H1 (cell line): Measurements from ENCODE around the gene TMEM154. TPM values are rescaled to one million over a fixed set of nuclear protein-coding genes. Genes with fewer than 3 reads are reported as not detected.

ENCODE experiments used
- CHD2 ChIP-seq: IDR thresholded peaks from 2 replicates; pipeline ENCODE4 v1.6.1; 2012; ENCODE audit warnings: low read length, improper control_type of control experiment
- PHF8 ChIP-seq: fragments of 200-600 bp; sonication (generic); conservative IDR thresholded peaks from 2 replicates; pipeline ENCODE4 v1.7.1; 2012; ENCODE audit warnings: low read depth, mild to moderate bottlenecking, inconsistent platforms, low read length, moderate library complexity
- SUZ12 ChIP-seq: fragments of 200-600 bp; sonication (generic); IDR thresholded peaks from 2 replicates; pipeline ENCODE4 v1.6.1; 2012; ENCODE audit warnings: mild to moderate bottlenecking, inconsistent platforms, low read length, moderate library complexity, mixed read lengths
- TCF12 ChIP-seq: IDR thresholded peaks from 2 replicates; pipeline ENCODE4 v1.6.1; 2011; ENCODE audit warnings: low read depth, mild to moderate bottlenecking, low read length
- polyA plus RNA-seq, 7 experiments: library from polyadenylated mRNA; depleted of rRNA in 3 of 7; stranded (reverse) in 5 of 7; unstranded in 2 of 7; fragments of >200 nt in 5 of 7; fragments of 200-250 nt in 2 of 7; gene quantifications; 1 replicate in 5 of 7; 2 replicates in 1 of 7; 4 replicates in 1 of 7; pipeline versions ENCODE4 v1.2.1 to v1.2.3, GENCODE V29; 2011 to 2013; ENCODE audit warnings: missing spikeins in 2 of 7, mixed read lengths in 2 of 7
- total RNA-seq: library from RNA; stranded (reverse); fragmentation: NEBNext Ultra II Directional; extraction: Animal tissue kit (Norgen Biotek cat#: 25700); gene quantifications from 2 replicates; pipeline ENCODE4 v1.2.1, GENCODE V29; 2021
- TF ChIP-seq, protein P1 (sequence below): fragments of 300-600 bp; sonication (generic); IDR thresholded peaks from 2 replicates; pipeline ENCODE4 v1.7.1; 2012; ENCODE audit warnings: low read length, moderate library complexity, mild to moderate bottlenecking, inconsistent platforms; ENCODE audit not compliant: insufficient replicate concordance
- TF ChIP-seq, protein P2 (sequence below): IDR thresholded peaks from 2 replicates; pipeline ENCODE4 v1.6.1; 2012; ENCODE audit warnings: low read length, inconsistent platforms

Gene TMEM154
- total and polyA plus RNA-seq, 2 of the 8 experiments (the other 6 are each of a cell fraction or from before 2014, with no cell fraction given) = 0.33 to 1.2 TPM

DNA sequence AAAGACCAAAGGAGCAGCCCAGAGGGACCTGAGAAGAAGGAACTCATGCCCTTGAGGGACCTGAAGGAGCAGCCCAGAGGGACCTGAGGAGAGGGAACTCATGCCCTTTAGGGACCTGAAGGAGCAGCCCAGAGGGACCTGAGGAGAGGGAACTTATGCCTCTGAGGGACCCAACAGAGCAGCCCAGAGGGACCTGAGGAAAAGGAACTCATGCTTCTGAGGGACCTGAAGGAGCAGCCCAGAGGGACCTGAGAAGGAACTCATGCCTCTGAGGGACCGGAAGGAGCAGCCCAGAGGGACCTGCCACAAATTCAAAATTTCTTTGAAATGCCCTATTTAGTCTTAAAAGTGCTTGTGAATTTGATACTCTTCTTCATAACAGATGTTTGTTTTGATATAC, 48.5 kb upstream of the TMEM154 start (continued):
- TF ChIP-seq, protein P1, sequence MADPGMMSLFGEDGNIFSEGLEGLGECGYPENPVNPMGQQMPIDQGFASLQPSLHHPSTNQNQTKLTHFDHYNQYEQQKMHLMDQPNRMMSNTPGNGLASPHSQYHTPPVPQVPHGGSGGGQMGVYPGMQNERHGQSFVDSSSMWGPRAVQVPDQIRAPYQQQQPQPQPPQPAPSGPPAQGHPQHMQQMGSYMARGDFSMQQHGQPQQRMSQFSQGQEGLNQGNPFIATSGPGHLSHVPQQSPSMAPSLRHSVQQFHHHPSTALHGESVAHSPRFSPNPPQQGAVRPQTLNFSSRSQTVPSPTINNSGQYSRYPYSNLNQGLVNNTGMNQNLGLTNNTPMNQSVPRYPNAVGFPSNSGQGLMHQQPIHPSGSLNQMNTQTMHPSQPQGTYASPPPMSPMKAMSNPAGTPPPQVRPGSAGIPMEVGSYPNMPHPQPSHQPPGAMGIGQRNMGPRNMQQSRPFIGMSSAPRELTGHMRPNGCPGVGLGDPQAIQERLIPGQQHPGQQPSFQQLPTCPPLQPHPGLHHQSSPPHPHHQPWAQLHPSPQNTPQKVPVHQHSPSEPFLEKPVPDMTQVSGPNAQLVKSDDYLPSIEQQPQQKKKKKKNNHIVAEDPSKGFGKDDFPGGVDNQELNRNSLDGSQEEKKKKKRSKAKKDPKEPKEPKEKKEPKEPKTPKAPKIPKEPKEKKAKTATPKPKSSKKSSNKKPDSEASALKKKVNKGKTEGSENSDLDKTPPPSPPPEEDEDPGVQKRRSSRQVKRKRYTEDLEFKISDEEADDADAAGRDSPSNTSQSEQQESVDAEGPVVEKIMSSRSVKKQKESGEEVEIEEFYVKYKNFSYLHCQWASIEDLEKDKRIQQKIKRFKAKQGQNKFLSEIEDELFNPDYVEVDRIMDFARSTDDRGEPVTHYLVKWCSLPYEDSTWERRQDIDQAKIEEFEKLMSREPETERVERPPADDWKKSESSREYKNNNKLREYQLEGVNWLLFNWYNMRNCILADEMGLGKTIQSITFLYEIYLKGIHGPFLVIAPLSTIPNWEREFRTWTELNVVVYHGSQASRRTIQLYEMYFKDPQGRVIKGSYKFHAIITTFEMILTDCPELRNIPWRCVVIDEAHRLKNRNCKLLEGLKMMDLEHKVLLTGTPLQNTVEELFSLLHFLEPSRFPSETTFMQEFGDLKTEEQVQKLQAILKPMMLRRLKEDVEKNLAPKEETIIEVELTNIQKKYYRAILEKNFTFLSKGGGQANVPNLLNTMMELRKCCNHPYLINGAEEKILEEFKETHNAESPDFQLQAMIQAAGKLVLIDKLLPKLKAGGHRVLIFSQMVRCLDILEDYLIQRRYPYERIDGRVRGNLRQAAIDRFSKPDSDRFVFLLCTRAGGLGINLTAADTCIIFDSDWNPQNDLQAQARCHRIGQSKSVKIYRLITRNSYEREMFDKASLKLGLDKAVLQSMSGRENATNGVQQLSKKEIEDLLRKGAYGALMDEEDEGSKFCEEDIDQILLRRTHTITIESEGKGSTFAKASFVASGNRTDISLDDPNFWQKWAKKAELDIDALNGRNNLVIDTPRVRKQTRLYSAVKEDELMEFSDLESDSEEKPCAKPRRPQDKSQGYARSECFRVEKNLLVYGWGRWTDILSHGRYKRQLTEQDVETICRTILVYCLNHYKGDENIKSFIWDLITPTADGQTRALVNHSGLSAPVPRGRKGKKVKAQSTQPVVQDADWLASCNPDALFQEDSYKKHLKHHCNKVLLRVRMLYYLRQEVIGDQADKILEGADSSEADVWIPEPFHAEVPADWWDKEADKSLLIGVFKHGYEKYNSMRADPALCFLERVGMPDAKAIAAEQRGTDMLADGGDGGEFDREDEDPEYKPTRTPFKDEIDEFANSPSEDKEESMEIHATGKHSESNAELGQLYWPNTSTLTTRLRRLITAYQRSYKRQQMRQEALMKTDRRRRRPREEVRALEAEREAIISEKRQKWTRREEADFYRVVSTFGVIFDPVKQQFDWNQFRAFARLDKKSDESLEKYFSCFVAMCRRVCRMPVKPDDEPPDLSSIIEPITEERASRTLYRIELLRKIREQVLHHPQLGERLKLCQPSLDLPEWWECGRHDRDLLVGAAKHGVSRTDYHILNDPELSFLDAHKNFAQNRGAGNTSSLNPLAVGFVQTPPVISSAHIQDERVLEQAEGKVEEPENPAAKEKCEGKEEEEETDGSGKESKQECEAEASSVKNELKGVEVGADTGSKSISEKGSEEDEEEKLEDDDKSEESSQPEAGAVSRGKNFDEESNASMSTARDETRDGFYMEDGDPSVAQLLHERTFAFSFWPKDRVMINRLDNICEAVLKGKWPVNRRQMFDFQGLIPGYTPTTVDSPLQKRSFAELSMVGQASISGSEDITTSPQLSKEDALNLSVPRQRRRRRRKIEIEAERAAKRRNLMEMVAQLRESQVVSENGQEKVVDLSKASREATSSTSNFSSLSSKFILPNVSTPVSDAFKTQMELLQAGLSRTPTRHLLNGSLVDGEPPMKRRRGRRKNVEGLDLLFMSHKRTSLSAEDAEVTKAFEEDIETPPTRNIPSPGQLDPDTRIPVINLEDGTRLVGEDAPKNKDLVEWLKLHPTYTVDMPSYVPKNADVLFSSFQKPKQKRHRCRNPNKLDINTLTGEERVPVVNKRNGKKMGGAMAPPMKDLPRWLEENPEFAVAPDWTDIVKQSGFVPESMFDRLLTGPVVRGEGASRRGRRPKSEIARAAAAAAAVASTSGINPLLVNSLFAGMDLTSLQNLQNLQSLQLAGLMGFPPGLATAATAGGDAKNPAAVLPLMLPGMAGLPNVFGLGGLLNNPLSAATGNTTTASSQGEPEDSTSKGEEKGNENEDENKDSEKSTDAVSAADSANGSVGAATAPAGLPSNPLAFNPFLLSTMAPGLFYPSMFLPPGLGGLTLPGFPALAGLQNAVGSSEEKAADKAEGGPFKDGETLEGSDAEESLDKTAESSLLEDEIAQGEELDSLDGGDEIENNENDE = no peak
- TF ChIP-seq TCF12 = no peak
- TF ChIP-seq SUZ12 = no peak
- no peak for TF ChIP-seq CHD2
- TF ChIP-seq PHF8 = no peak
- TF ChIP-seq, protein P2, sequence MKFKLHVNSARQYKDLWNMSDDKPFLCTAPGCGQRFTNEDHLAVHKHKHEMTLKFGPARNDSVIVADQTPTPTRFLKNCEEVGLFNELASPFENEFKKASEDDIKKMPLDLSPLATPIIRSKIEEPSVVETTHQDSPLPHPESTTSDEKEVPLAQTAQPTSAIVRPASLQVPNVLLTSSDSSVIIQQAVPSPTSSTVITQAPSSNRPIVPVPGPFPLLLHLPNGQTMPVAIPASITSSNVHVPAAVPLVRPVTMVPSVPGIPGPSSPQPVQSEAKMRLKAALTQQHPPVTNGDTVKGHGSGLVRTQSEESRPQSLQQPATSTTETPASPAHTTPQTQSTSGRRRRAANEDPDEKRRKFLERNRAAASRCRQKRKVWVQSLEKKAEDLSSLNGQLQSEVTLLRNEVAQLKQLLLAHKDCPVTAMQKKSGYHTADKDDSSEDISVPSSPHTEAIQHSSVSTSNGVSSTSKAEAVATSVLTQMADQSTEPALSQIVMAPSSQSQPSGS = no peak
